ENCODE measurements around the gene RASA2. TPM values are rescaled to one million over a fixed set of nuclear protein-coding genes. Genes with fewer than 3 reads are reported as not detected.

The RASA2 gene
- total RNA-seq, 2 donors from 2014 or later: 7.8 to 13.5 TPM

- H3K4me1 ChIP-seq (replicated peaks): no peaks in the 10 kb centered on the region
Observed at GRCh38 chr3:141514382-141514781, 27.6 kb downstream of the RASA2 start.

DNA sequence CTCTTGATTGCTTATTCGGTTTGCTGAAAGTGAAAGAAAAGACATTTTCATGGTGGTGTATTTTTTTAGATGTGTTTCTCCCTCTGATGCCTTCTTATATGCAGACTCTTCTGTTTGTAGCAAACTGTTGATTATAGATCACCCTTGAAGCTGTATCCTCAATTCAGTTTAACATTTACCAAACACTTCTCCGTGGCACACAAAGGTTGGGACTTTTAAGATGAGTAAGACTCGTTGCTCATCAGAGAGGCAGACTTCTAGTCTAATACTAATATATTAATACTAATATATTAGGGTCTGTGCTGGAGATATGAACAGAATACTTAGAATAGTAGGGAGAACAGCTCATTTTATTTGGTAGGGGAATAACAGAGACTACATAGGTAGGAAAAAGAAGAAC, 32.8 kb downstream of the RASA2 start:
- no peak for TF ChIP-seq POLR2A (IDR thresholded peaks at IDR 0.05)
- no peak for TF ChIP-seq POLR2AphosphoS5 (IDR thresholded peaks at IDR 0.05)
- TF ChIP-seq, protein P1, sequence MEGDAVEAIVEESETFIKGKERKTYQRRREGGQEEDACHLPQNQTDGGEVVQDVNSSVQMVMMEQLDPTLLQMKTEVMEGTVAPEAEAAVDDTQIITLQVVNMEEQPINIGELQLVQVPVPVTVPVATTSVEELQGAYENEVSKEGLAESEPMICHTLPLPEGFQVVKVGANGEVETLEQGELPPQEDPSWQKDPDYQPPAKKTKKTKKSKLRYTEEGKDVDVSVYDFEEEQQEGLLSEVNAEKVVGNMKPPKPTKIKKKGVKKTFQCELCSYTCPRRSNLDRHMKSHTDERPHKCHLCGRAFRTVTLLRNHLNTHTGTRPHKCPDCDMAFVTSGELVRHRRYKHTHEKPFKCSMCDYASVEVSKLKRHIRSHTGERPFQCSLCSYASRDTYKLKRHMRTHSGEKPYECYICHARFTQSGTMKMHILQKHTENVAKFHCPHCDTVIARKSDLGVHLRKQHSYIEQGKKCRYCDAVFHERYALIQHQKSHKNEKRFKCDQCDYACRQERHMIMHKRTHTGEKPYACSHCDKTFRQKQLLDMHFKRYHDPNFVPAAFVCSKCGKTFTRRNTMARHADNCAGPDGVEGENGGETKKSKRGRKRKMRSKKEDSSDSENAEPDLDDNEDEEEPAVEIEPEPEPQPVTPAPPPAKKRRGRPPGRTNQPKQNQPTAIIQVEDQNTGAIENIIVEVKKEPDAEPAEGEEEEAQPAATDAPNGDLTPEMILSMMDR (IDR thresholded peaks at IDR 0.05): no peak
- no peak for DNase-seq (ENCODE audit: low spot score)
- no peaks in the 10 kb centered on the region for H3K4me1 ChIP-seq (replicated peaks)
- H3K27ac ChIP-seq: no peak overlapping the region
- H3K4me3 ChIP-seq: no peak overlapping the region
- H3K36me3 ChIP-seq: no peaks in the 10 kb centered on the region
- H3K9me3 ChIP-seq: no peaks in the 10 kb centered on the region
- H3K27me3 ChIP-seq (replicated peaks; ENCODE audit: insufficient read depth): no peaks in the 10 kb centered on the region
- 89% methylated on average over 3 of the region's 3 CpGs for WGBS
- intact Hi-C loops (cut with DNase I): no loop called here

More at GRCh38 chr3:141514382-141514781, 27.6 kb downstream of the RASA2 start:
- Histone ChIP-seq H3K27me3 (replicated peaks; ENCODE audit: insufficient read depth) (no peaks in the 10 kb centered on the region), H3K27ac (no peak overlapping the region), H3K9me3 (no peaks in the 10 kb centered on the region), H3K4me3 (no peak overlapping the region), H3K36me3 (no peaks in the 10 kb centered on the region)
- no peak for TF ChIP-seq POLR2A (IDR thresholded peaks at IDR 0.05)
- TF ChIP-seq POLR2AphosphoS5 (IDR thresholded peaks at IDR 0.05): no peak
- TF ChIP-seq, protein P1 (IDR thresholded peaks at IDR 0.05): no peak
- intact Hi-C loops (cut with DNase I): no loop called here
- no peak for DNase-seq (ENCODE audit: low spot score)

DNA sequence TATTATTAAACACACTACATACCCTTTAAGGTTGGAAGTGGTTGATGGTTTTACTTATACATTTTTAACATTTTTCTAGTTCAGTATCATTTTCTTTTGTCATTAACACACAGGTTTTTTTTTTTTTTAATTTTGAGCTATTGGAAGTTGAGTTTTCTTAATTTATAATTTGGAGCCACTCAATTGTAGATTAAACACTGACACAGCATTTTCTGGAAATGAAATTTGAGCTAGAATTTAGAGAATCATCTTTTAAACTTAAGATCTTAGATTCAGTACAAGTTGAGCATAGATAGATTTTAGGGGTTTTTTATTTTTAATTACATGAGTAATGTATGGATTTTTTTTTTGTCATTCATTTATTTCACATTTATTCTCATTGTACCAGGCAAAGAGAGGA, 35.0 kb downstream of the RASA2 start:
- no peaks in the 10 kb centered on the region for H3K4me1 ChIP-seq (replicated peaks)
- intact Hi-C loops (cut with DNase I): no loop called here
- no peaks in the 10 kb centered on the region for H3K9me3 ChIP-seq
- H3K27ac ChIP-seq: no peak overlapping the region
- DNase-seq (ENCODE audit: low spot score): no peak
- TF ChIP-seq, protein P1 (IDR thresholded peaks at IDR 0.05): no peak
- no peaks in the 10 kb centered on the region for H3K27me3 ChIP-seq (replicated peaks; ENCODE audit: insufficient read depth)
- no peak overlapping the region for H3K4me3 ChIP-seq
- no peaks in the 10 kb centered on the region for H3K36me3 ChIP-seq

DNA sequence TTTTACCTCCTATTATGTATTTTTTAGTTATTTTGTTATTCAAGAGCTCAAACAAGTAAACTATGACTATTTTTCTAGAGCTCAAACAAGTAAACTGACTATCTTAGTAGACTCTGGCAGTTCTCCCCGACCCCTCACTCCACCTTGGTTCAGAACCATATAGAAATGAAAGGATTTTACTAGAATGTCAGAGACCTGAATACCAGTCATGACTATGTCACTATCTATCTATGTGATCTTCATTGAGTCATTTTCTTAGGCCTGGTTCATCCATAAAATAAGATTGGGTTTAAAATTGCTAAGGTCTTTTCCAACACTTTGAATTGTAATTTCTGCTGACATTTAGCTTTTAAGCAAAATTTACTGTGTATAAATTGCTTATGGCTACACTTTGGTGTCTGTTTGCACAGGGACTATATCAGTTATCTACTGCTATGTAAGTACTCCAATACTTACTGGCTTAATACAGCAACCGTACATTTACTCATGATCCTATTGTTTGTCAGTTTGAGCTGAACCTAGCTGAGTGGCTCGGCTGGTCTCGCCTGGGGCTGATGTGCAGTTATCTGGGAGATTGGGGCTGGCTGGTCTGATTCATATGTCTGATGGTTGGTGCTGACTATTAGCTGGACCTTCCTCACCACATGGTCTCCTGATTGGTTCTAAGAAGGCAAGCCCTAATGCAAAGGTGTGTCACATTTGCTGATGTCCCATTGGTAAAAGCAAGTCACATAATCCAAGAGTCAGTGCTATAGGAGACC, 37.0 kb downstream of the RASA2 start:
- no peak overlapping the region for H3K4me3 ChIP-seq
- H3K27me3 ChIP-seq (replicated peaks; ENCODE audit: insufficient read depth): no peaks in the 10 kb centered on the region
- H3K9me3 ChIP-seq: no peaks in the 10 kb centered on the region
- H3K27ac ChIP-seq: no peak overlapping the region
- TF ChIP-seq POLR2AphosphoS5 (IDR thresholded peaks at IDR 0.05) (no peak), POLR2A (IDR thresholded peaks at IDR 0.05) (no peak)
- TF ChIP-seq, protein P1 (IDR thresholded peaks at IDR 0.05): no peak
- intact Hi-C loops (cut with DNase I): no loop called here
- DNase-seq (ENCODE audit: low spot score): no peak
- no peaks in the 10 kb centered on the region for H3K4me1 ChIP-seq (replicated peaks)
- 77% methylated on average over 4 of the region's 4 CpGs for WGBS
- no peaks in the 10 kb centered on the region for H3K36me3 ChIP-seq

DNA sequence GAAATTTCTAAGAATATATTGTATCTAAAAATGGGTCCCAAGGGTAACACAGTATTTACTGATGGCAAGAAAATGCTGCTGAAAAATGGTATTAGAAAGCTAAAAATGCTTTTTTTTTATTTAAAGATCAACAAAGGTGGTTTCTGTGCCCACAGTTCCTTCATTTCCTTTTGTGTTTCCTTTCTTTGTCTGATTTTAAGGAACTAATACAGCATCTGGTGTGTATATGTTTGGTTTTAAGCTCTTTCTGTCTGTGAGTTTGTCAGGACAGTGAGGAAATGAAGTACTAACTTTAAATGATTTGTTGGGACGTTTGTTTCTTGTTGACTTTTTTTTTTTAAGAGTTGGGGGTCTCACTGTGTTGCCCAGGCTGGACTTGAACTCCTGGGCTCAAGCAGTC, 38.2 kb downstream of the RASA2 start:
- Histone ChIP-seq H3K9me3 (no peaks in the 10 kb centered on the region), H3K4me3 (no peak overlapping the region), H3K27ac (no peak overlapping the region), H3K36me3 (no peaks in the 10 kb centered on the region), H3K27me3 (replicated peaks; ENCODE audit: insufficient read depth) (no peaks in the 10 kb centered on the region), H3K4me1 (replicated peaks) (no peaks in the 10 kb centered on the region)
- whole genome bisulfite sequencing: 62% methylated on average over 1 of the region's 1 CpG
- intact Hi-C loops (cut with DNase I): no loop called here
- no peak for DNase-seq (ENCODE audit: low spot score)
- TF ChIP-seq, protein P1 (IDR thresholded peaks at IDR 0.05): no peak
- TF ChIP-seq POLR2A (IDR thresholded peaks at IDR 0.05): no peak
- no peak for TF ChIP-seq POLR2AphosphoS5 (IDR thresholded peaks at IDR 0.05)

Data from prostate gland (tissue), 2 donors.